SK-N-DZ (cell line): ENCODE data around the gene ADAMTS14.

Source experiments
- DNase-seq: peaks from one replicate; pipeline ENCODE4 v3.0.0-alpha.2; 2015; ENCODE audit warnings: low spot score

The ADAMTS14 gene

DNA sequence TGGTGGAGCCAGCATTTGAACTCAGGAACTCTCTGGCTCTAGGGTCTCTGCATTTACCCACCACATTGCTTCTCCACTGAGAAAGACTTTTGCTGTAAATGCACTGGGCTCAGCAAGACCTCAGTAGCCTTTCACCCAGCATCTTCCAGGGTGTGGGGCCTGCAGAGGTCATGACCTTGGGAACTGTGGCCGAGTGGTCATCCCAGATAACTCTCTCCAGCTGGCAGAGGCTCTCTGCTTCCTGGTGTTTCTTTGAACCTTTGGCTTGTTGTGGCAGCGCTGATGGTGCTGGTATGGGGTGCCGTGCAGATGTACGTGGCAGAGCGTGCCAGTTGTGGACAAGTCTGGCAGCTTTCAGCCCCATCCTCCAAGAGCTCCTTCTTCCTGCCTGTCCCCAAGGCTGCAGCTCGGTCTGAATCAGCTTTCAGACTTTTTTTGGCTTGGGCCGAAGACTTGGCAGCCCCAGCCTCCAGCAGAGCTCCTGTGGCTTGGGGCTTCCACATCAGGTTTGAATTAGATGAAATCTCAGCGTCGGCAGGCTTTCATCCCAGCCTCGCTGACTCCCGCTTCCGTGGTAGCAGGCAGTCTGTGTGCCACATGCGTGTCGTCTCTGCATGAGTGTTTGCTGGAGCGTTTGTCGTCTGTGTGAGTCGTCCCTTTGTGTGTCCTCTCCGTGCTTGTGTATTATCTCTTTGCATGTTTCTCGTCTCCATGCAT is 21.5 kb downstream of the ADAMTS14 start:
- DNase-seq: peak; percentile 79

DNA sequence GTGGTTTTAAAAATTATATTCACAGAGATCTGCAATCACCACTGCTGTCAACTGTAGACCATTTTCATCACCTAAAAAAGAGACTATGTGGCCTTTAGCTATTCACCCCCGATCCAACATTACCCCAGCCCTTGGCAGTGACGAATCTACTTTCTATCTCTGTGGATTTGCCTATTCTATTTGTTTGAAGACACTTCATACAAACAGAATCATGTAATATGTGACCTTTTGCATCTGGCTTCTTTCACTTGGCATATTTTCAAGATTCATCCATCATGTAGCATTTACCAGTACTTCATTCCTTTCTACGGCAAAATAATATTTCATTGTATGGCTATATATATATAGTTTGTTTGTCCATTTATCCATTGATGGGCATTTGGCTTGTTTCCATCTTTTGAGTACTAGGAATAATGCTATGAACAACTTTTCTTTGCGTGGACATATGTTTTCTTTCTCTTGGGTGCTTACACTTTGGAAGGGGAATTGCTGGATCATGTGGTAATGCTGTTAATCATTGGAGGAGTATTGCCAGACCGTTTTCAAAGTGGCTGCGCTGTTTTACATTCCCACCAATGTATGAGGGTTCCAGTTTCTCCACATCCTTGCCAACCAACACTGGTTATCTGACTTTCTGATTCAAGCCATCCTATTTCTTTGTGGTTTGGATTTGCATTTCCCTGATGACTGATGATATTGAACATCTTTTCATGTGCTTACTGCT is 22.3 kb downstream of the ADAMTS14 start:
- no peak for DNase-seq

DNA sequence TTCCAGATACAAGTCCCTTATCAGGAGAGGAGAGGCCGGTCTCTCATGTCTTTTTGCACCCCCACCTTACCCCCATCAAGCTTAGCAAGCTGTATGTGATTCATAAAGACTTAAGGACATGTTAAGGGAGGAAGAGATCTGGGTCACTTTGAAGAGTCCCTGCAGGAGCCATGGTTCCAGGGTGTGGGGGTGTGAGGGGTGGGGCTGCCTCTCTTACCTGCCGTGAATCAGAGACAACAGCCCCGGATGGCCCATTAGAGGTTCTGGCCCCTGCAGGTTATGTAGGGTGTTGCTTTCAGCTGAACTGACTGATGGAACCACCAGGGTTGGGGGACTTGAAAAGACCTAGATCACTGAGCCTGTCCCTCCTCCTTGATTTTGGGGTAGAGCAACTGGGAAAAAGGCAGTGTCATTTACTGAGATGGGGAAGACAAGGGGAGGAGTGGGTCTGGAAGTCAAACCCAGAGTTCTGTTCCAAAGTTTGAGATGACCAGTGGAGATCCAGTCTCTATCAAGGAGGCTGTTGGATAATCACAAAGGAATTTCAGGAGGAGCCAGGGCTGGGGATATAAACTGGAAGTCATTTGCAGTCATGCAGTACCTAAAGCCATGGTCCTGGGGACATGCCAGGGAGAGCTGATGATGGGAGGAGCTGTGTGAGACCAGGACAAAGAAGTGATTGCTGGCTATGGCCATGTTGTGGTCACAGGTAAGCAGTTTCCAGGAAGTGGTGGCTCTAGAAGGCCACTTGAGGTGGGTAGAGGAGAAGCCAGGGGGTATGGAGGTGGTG is 23.1 kb downstream of the ADAMTS14 start:
- DNase-seq: no peak

DNA sequence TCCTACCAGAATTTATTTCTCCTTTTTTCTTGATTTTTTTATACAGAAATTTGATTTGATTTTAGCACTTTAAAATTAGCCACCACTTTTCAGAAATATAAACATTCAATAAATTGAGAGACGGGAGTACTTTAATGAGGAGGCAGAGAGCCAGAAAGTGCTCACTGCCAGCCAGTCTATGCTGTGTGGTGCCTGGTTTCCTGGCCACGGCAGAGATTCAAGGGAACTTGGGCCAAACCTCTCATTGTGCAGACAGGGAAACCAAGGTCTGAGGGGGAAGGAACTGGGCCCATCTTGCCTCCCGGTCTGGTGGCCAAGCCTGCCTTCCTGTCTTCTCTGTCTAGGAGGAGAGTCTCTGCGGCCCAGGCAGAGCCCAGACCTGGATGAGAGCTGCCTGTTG is 25.9 kb downstream of the ADAMTS14 start:
- DNase-seq: no peak

DNA sequence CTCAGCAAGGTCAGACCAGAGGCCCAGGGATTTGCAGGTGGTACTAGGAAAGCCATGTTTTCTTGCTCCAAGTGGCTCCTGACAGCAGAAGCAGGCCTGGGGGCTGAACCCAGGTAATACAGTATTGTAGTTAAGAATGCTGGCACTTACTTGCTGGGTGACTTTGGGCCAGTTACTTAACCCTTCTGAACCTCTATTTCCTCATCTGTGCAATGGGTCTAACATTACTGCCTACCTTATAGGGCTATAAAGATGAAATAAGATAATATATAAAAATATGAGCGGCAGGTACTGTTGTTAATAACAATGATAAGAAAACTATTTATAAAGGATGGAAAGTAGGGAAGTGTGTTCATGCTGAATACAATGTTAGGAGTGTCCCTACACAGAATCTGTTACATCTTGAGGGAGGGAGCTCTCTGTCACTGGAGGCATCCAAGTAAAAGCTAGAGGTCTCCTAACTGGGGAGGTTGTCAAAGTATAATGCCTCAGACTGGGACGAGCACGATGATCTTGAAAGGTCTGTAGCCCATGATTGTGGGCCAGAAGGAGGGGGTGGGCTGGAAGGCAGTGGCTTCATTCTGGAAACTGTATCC is 26.9 kb downstream of the ADAMTS14 start:
- no peak for DNase-seq

DNA sequence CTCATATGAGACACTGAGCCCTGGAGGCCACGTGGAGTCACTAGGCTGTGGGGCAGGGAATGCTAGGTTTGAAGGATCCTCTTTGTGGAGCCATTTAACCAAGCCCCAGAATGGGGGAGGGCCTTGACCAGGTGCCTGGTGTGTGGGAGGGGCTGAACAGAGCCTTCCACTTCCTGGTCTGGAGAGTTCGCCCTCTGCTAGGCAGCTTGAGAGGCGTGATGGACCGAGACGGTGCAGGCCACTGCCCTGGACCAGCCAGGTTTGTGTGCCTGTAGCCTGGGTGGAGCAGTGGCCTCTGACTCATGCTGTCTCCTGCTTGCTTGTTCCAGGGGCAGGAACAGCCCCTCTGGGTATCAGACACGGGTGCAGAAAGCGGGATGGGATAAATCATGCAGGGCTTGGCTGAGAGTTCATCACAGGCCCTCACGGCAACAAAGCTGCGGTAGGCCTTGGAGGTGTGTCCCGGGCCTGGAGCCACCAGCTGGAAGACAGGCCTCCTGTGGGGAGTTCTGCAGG is 27.4 kb downstream of the ADAMTS14 start:
- no peak for DNase-seq

DNA sequence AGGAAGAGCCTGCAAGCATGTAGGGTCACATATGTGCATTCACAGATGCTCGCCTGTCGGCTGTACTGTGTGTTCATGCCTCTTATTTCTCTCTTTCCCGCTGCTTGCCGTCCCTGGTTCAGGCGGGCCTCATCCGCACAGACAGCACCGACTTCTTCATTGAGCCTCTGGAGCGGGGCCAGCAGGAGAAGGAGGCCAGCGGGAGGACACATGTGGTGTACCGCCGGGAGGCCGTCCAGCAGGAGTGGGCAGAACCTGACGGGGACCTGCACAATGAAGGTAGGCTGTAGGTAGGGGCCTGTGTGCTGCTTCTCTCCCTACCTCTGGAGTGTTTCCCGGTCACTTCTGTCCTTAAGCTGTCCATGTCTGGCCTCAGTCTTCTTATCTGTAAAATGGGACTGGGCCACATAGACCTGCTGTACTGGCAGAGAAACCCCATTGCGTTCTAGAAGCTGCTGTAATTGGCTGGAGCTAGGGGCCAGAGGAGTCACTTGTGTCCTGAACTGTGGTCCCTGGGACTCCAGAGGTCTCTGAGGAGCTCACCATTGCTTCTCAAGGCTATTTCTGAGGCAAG is 30.0 kb downstream of the ADAMTS14 start:
- no peak for DNase-seq

DNA sequence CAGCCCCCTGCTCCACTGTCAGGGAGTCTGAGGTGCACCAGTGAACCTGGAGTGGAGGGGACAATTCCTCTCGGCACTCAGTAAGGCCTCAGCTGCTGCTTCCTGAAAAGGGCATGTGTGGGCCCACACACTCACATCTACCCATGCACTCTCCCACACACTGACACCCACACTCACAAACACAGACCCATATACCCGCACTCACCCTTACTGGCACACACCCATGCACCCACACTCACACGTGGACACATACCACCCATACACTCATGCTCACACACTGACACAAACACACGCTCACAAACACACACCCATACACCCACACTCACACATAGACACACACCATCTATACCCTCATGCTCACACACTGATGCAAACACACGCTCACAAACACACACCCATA is 31.9 kb downstream of the ADAMTS14 start:
- DNase-seq: no peak

DNA sequence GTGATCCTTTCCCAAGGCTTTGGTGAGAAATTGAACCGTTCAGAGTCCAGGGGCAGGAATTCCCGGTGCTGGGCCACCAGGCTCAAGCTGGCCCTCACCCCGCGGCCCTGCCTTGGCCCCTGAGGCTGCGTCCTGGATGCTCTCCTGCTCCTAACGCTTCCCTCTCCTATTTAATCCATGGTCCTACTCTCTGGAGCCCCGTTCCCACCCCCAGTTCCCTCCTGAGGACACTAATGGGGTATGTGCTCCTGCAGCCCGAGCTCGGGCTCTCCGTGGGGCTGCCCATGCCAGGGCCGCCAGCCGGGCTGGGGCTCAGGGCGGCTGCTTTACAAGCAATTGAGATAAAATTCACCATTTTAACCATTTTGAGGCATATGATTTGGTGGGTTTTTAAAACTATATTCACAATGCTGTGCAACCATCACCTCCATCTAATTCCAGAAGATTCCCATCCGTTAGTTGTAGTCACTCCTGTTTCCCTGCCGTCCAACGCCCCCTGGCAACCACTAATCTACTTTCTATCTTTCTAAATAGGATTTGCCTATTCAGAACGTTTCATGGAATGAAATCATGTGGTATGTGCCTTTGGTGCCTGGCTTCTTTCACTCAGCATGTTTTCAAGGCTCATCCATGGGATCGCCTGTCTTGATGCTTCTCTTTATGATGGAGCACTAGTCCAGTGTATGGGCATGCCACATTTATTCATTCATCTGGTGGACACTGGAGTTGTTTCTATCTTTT is 33.0 kb downstream of the ADAMTS14 start:
- no peak for DNase-seq

DNA sequence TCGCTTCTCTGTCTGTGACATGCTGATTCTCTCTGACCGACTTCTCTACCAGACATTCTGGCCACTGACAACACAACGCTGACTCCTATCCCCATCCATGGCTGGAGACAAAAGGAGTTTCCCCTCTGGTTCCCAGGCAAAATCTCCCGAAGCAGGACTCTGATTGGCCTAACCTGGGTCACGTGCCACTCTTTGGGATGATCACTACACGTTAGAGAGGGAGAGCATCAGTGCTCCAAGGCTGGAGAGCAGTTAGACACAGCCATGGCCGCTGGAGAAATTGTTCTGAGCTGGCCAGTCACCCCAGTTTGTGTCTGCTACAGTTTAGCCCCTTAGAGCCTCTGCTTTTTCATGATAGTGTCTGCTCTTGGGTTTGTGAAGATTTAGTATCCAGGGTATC is 38.9 kb downstream of the ADAMTS14 start:
- DNase-seq: no peak

DNA sequence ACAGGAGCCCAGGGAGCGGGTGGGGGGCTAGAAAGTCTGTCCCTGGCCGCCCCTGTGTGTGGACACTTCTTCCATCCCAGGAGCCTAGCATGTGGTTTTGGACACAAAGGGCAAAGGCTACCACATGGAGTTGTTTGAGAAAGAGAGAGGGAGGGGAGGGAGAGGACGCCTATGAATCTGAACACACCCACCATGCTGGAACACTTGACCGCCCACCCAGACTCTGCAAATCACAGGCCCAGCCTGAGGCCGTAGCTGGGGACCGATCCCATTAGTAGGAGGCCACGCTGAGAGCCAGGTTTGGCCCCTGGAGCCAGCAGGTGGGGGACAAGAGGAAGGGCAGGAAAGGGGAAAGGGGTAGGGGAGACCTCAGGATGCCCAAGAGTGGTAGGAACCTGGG is 39.6 kb downstream of the ADAMTS14 start:
- DNase-seq: no peak

DNA sequence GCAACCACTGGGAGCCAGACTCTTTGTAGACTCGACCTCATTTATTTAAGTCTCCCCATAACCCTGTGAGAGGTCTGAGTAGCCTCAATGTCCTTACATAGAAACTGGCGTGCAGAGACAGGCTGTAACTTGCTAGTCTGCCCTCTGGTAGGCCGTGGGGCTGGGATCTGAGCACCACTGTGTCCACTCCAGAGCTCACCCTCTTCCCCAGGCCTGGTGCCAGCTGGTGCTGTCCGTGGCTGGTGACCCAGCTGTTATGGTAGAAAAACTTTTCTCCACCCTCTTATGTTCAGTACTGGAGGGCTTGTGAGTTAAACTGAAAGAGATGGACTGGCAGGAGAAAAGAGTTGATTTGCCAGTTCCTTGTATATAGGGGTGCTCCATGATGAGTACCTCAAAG is 41.9 kb downstream of the ADAMTS14 start:
- no peak for DNase-seq

DNA sequence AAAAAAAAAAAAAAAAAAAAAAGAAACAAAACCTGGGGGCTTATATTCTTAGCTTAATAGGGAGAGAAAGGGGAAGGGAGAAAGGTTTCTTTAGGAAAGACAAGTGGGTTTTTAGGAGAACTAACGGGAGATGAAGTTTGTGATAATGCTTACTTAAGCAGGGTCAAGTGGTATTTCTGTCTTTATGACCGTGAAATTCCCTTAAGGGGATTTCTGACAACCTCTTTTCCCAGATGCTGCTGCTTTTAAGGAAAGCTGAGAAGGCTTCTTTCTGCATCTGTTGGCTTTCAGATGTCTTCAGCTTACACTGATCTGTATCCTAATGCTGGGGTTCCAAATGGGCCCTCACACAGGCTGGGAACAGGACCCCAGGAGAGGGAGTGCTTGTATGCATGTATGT is 42.6 kb downstream of the ADAMTS14 start:
- no peak for DNase-seq

DNA sequence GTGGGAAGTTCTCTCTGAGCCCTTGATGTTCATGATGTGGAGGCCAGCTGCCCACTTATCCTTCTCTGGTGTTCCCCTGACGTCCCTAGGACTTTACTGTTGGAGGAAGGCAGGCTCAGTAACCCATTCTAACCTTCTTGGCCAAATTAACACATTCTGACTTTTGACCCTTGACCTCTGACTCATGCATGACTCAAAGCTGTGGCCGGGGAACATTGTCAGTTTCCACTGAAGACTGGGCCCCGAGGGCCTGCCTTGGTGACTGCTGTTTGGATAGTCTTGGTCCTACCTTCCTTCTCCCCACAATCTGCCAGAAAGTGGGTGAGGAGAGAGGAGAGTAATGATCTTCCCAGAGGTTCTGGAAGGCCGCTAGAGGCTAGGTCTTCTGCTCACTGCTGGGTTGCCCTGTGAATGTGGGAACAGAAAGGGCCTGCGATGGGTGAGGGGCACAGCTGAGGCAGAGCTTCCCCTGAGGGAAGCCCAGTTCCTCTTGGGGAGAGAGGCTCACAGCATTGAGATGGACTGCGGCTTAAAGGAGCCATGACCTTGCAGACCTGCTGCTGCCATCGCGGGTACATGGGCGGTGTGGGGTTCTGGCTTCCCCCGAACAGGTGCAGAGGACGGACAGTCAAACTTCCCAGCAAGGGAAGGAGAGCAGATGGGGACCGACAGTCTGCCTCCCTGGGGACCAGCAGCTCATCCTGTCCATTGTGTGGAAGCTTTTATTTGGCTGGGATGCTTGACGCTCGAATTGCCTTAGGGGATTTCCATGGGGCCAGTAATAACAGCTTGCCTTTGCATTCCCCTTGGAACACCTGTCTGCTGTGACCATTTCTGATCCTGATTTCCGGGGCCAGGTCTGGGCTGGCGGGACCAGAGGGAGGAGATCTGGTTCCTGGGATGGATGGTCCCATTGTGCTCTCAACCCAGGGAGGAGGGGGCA is 43.8 kb downstream of the ADAMTS14 start:
- no peak for DNase-seq

DNA sequence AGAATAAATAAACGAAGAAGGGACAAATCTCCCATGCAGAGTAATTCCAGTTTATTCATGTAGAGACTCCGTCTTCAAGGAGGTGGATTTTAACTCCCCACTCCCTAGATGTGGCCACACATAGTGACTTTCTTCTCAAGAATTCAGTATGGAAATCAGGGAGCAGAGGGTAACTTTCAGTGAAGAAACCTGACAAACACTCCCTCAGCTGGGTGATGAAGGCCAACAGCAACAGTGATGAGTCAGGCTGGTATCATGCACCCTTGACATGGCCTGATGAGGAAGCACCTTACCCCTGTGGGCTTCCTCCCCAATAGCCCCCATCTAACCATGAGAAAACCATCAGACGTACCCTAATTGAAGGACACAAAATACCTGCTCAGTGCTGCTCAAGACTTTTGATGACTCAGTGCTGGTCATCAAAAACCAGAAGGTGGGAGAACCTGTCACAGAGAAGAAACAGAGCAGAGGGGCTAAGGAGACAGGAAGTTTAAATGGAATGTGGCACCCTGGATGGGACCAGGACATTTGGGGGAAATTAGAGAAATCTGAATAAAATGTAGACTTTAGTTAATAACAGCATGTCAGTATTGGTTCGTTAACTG is 50.6 kb downstream of the ADAMTS14 start:
- no peak for DNase-seq

DNA sequence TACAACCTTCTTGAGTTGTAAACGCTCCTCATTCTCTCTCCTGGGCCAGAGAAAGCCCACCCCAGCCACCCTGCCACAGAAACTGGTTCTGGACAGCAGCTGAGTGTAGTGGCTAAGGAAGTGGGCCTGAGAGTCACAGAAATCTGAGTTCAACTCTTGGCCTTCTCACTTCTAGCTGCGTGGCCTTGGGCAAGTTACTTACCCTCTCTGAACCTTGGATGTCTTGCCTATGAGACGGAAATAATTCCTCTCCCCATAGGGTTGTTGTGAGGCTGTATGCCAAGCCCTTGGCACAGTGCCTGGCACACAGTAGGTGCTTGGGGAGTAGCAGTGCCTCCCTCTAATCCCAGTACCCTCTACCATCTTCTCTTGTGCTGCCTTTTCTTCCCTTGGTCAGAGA is 51.5 kb downstream of the ADAMTS14 start:
- DNase-seq: no peak

DNA sequence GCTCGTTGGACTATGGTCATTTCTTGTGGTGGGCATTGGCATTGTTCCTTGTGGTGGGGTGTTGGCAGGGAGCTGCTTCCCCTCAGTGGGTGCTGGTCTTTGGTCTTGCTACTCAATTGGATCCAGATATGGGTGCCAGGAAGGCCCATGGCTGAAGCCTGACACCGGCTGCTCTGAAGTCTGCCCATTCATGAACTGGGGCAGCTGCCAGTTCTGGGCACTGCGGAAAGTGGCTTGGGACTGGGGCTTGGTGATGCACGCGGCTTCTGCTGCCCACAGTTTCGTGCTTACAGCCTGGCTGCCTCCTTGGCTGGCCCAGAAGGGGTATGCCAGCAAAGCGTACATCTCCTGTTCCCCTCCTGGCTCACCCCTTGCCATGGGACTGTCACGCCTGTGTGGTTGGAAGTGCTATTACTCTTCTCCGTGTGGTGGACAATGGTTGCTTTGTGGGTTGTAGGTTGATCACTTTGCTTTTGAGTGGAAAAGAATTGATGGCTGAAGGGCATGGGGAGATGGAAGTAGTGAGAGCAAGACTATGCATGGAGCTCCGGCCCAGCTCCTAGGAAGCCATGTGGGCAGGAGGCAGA is 54.7 kb downstream of the ADAMTS14 start:
- DNase-seq: no peak

DNA sequence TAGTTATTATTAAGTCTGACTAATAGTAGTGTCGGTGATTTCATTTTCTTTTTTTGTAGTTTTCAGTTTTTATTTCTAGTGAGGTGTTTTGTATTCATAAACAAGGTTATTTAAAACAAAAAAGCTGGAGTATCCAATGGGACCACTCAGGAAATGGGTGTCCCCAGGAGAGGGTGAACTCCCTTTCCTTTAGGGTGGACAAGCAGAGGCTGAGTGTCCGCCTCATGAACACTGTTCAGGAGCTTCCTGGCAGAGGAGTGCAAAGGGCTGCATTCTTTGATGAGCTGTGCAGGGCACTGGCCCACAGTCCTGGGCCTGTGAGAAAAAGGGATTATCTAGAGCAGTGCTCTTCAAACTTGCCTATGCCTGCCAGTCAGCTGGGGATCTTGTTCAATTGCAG is 56.0 kb downstream of the ADAMTS14 start:
- DNase-seq: no peak
